C4-2B (cell line): ENCODE measurements around the gene LARP4B.

Source experiments
- H3K27ac ChIP-seq: fragments of 450-650 bp; 2 replicates; pipeline ENCODE4 v1.5.1; 2017
- CTCF ChIP-seq: fragments of 450-650 bp; conservative IDR thresholded peaks from 2 replicates; pipeline ENCODE4 v1.5.1; 2017; ENCODE audit warnings: mild to moderate bottlenecking
- ZFX ChIP-seq: fragments of 450-650 bp; IDR thresholded peaks from 2 replicates; pipeline ENCODE4 v1.6.1; 2017

The LARP4B gene

DNA sequence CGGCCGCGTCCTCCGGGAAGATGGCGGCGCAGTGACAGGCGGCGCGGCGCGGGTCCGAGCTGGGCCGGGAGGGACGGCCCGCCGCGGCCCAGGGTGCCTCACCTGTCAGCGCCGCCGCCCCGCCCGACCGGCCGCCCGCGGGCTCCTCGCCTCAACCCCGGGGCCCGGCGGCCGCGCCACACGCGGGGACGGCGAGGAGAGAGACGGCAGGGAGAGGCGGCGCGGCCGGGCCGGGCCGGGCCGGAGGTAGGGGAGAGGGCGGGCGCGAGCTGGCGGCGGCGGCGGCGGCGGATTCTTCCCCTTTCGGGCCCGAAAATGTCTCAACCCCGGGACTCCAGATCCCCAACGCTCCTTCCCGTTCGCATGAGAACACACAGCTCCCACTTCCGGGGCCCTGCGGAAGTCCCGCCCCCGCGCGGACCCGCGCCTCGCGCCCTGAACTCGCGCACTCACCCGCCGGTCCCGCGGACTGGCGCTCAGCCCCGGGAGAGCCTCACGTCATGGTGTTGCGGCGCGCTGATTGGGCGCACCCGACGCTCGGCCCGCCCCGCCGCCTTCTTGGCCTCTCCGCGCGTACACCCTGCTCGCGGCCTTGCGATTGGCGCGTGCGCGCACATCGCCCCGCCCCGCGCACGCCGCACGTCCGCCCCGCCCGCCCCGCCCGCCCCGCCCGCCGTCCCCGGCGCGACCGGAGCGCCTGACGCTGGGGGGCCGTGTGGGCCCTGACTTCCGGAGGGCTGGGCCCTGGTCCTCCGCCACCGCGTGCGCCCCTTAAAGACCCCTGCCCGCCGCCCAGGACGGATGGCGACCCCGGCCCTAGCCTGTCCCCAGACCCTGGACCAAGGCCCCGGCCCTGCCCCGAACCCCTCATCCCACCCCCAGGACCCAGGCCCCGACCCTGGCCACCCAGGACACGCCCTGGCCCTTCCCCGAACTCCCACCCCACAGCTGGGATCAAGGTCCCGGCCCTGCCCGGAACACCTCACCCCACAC lies at the start of gene LARP4B:
TSS of gene LARP4B (minus strand) at position 380 of the 993 bp plus-strand sequence. CDS start 45,984 bp downstream, outside the sequence.
- peak within 1 kb of the TSS; percentile 91 for H3K27ac ChIP-seq
- peak; percentile 74 for TF ChIP-seq ZFX
- TF ChIP-seq CTCF, result no peak

- H3K27ac ChIP-seq, result no peak overlapping the region
- TF ChIP-seq CTCF (no peak), ZFX (no peak)
Observed at GRCh38 chr10:980468-981093, 49.1 kb upstream of the LARP4B start.

GRCh38 chr10:978826-979421 lies 47.4 kb upstream of the LARP4B start:
- TF ChIP-seq ZFX (no peak), CTCF (no peak)
- H3K27ac ChIP-seq, result no peak overlapping the region

DNA sequence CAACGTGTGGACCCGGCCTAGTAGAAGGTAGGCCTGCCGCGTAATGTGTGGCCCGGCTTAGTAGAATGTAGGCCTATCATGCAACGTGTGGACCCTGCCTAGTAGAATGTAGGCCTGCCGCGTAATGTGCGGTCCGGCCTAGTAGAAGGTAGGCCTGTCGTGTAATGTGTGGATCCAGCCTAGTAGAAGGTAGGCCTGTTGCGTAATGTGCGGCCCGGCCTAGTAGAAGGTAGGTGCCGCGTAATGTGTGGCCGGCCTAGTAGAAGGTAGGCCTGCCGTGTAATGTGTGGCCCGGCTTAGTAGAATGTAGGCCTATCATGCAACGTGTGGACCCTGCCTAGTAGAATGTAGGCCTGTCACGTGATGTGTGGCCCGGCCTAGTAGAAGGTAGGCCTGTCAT lies 44.8 kb upstream of the LARP4B start:
- TF ChIP-seq CTCF (no peak), ZFX (no peak)

DNA sequence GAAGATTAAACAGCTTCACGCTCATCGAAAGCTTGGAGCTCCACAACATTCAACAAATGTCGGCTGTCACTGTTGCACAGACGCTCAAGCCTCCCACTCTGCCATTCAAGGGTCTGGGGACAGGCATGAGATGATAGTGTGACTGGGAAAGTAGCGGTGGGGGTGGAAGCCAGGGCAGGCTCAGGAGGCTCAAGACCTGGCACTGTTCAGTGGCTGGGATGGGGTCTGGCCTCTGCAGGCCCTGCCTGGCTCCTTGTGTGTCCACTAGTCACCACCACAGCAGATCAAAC lies 43.2 kb upstream of the LARP4B start:
- no peak overlapping the region for H3K27ac ChIP-seq
- TF ChIP-seq CTCF, result no peak
- no peak for TF ChIP-seq ZFX

More for the DNA sequence above, 44.8 kb upstream of the LARP4B start:
- no peak overlapping the region for H3K27ac ChIP-seq

DNA sequence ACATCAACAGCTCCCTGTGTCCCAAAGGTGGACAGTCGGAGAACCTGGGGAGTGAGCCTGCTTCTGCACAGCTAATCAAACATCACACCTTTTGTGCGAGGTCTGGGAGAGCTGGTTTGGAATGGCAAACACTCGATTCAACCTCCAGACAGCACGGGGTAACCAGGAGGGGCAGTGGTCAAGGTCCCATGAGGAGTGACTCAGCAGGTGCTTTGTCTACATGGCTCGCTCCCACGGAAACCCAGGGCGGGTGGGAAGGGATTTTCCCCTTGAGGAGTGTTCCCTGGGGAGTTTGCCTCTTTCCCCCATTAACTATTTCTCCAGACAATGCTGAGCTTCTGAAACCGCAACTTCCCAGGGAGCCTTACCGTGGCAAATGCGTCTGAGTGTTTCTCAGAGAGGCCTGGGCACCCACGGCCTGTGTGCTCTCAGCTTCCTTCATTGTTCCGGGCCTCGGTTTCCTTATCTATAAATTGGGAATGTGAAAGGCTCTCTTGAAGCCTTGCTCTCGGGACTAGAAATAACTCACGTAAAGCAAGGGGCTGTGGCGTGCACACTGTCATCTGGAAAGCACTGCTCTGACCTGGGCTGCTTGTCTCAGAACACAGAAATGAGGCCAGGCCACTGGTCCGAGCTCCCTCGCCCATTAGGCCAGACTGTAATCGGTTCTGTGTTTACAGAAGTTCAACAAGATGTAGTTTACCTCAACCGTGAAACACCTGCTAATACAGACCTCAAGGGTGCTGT lies 42.7 kb upstream of the LARP4B start:
- TF ChIP-seq CTCF, result no peak
- H3K27ac ChIP-seq, result no peak overlapping the region
